Measurements from ENCODE around the gene CDH16. TPM values are rescaled to one million over a fixed set of nuclear protein-coding genes. Genes with fewer than 3 reads are reported as not detected.
"Not testable (repeated sequence)": the region's sequence is repeated elsewhere in the genome, so short reads cannot be mapped to it uniquely, and the experiment has no call there.

Gene CDH16
- polyA plus RNA-seq, 1 experiment = not detected

GRCh38 chr16:66960270-66960669 lies 41.6 kb upstream of the CDH16 start:
- Histone ChIP-seq H3K9me3 (ENCODE audit: control insufficient read depth, insufficient read depth, low read length) (no peaks in the 10 kb centered on the region), H3K27ac (ENCODE audit: low read depth, low read length) (no peak overlapping the region), H3K27me3 (ENCODE audit: control insufficient read depth, insufficient read depth, low read length) (peaks cover 26% of the 10 kb centered on the region), H3K4me3 (ENCODE audit: low read depth, low read length) (no peak overlapping the region)
- no peak for TF ChIP-seq CTCF (IDR thresholded peaks at IDR 0.05; ENCODE audit: low read depth, low read length)
- DNase-seq (ENCODE audit: low read depth, low spot score) = no peak
- ChIA-PET POLR2A (interaction anchor here (0.6 kb wide), 1 partner anchor 203 kb away, joined by 6 read pairs; no protein-coding TSS in a partner anchor), CTCF (interaction anchor here (0.5 to 2.4 kb wide), 21 partner anchors 9 to 237 kb away, joined by 3 to 17 read pairs (median 4); no protein-coding TSS in a partner anchor)

- Histone ChIP-seq H3K27me3 (ENCODE audit: control insufficient read depth, insufficient read depth, low read length) (peaks cover 21% of the 10 kb centered on the region), H3K9me3 (ENCODE audit: control insufficient read depth, insufficient read depth, low read length) (no peaks in the 10 kb centered on the region), H3K4me3 (ENCODE audit: low read depth, low read length) (no peak overlapping the region), H3K27ac (ENCODE audit: low read depth, low read length) (no peak overlapping the region)
- TF ChIP-seq CTCF (IDR thresholded peaks at IDR 0.05; ENCODE audit: low read depth, low read length) = no peak
- no peak for DNase-seq (ENCODE audit: low read depth, low spot score)
- ChIA-PET POLR2A (interaction anchor here (0.6 kb wide), 1 partner anchor 204 kb away, joined by 6 read pairs; no protein-coding TSS in a partner anchor), CTCF (interaction anchor here (0.6 to 3.8 kb wide), 11 partner anchors 10 to 201 kb away, joined by 3 to 19 read pairs (median 4); no protein-coding TSS in a partner anchor)
Observed at GRCh38 chr16:66959704-66960161, 41.0 kb upstream of the CDH16 start.

- TF ChIP-seq CTCF (IDR thresholded peaks at IDR 0.05; ENCODE audit: low read depth, low read length) = no peak
- Histone ChIP-seq H3K4me3 (ENCODE audit: low read depth, low read length) (no peak overlapping the region), H3K9me3 (ENCODE audit: control insufficient read depth, insufficient read depth, low read length) (no peaks in the 10 kb centered on the region), H3K27ac (ENCODE audit: low read depth, low read length) (no peak overlapping the region), H3K27me3 (ENCODE audit: control insufficient read depth, insufficient read depth, low read length) (peaks cover 15% of the 10 kb centered on the region)
- CTCF ChIA-PET = interaction anchor here (0.7 to 3.8 kb wide), 8 partner anchors 13 to 374 kb away, joined by 3 to 19 read pairs (median 4); no protein-coding TSS in a partner anchor
- POLR2A ChIA-PET = no interaction called here
- DNase-seq (ENCODE audit: low read depth, low spot score) = no peak
Observed at GRCh38 chr16:66958857-66959703, 40.4 kb upstream of the CDH16 start.

GRCh38 chr16:66956154-66956457 lies 37.4 kb upstream of the CDH16 start:
- DNase-seq (ENCODE audit: low read depth, low spot score); POLR2A ChIA-PET; H3K9me3 ChIP-seq (ENCODE audit: control insufficient read depth, insufficient read depth, low read length); H3K4me3 ChIP-seq (ENCODE audit: low read depth, low read length); H3K27ac ChIP-seq (ENCODE audit: low read depth, low read length): not testable (repeated sequence)
- CTCF ChIA-PET = interaction anchor here (0.9 to 3.8 kb wide), 3 partner anchors 61 to 229 kb away, joined by 3 to 19 read pairs (median 3); no protein-coding TSS in a partner anchor
- peaks cover 15% of the 10 kb centered on the region for H3K27me3 ChIP-seq (ENCODE audit: control insufficient read depth, insufficient read depth, low read length)

- CTCF ChIA-PET; H3K9me3 ChIP-seq (ENCODE audit: control insufficient read depth, insufficient read depth, low read length); DNase-seq (ENCODE audit: low read depth, low spot score); H3K27ac ChIP-seq (ENCODE audit: low read depth, low read length); POLR2A ChIA-PET; H3K4me3 ChIP-seq (ENCODE audit: low read depth, low read length): not testable (repeated sequence)
- H3K27me3 ChIP-seq (ENCODE audit: control insufficient read depth, insufficient read depth, low read length) = peaks cover 15% of the 10 kb centered on the region
Observed at GRCh38 chr16:66955363-66956153, 36.9 kb upstream of the CDH16 start.

Data from AG04450 (cell line).